K562 (cell line): ENCODE results near the gene STK33. TPM values are rescaled to one million over a fixed set of nuclear protein-coding genes. Genes with fewer than 3 reads are reported as not detected.

ENCODE experiments used
- ATAC-seq: fragments of 200-7000 bp; cut with Tn5 transposase; 3 replicates; pipeline ENCODE4 v1.9.1; 2020; ENCODE audit warnings: moderate library complexity
- BruUV-seq: library from RNA; stranded (reverse); fragments of 400-500 nt; replicated peaks from 2 replicates; lab custom pipeline; 2021; lab: Mats Ljungman, UMichigan
- CTCF ChIA-PET: fragments of 300-600 bp; formaldehyde crosslinking; extraction: SDS; loops from one replicate; lab custom pipeline; 2021; ENCODE audit warnings: low intra/inter-chr PET ratio; lab: Yijun Ruan, JAX
- POLR2A ChIA-PET: fragments of 300-600, 350-650 bp; sonication (Branson Sonifier 250); formaldehyde crosslinking; extraction: SDS; loops from one replicate; lab custom pipeline; 2021; ENCODE audit warnings: antibody characterized with exemption, inconsistent platforms; lab: Yijun Ruan, JAX
- DNase-seq, 4 experiments: peaks; one replicate each; pipeline versions ENCODE4 v3.0.0 to v3.0.0-alpha.2; 2011 to 2018; ENCODE audit warnings: low spot score in 3 of 4, mixed read lengths in 3 of 4; ENCODE audit errors: extremely low read depth in 1 of 4
- FAIRE-seq: peaks from 2 replicates; lab custom pipeline; 2011; peaks lifted over from hg19 to GRCh38; lab: Jason Lieb, UNC
- H2AFZ ChIP-seq: 2 replicates; pipeline ENCODE4 v1.6.0; 2011; ENCODE audit warnings: low read depth, low read length, control low read depth, inconsistent platforms
- H3K27ac ChIP-seq: fragments of 200-600 bp; 3 replicates; pipeline ENCODE4 v1.8.0; 2011; ENCODE audit warnings: low read depth, mild to moderate bottlenecking, control low read depth, inconsistent platforms, low read length, moderate library complexity, mixed read lengths; ENCODE audit errors: extremely low read depth
- H3K27me3 ChIP-seq, 2 experiments: fragments of 300-600 bp in 1 of 2; 2 replicates in 1 of 2; 3 replicates in 1 of 2; pipeline versions ENCODE4 v1.6.0 to v1.8.0; 2011; ENCODE audit warnings: inconsistent platforms in 2 of 2, low read length in 2 of 2, mild to moderate bottlenecking in 1 of 2, mixed read lengths in 1 of 2, moderate library complexity in 1 of 2; ENCODE audit not compliant: control insufficient read depth in 2 of 2, insufficient read depth in 2 of 2
- H3K36me3 ChIP-seq: fragments of 300-600 bp; 3 replicates; pipeline ENCODE4 v1.8.0; 2011; ENCODE audit warnings: mild to moderate bottlenecking, low read length, inconsistent platforms; ENCODE audit not compliant: control insufficient read depth, insufficient read depth
- H3K4me1 ChIP-seq, 2 experiments: fragments of 200-600 bp in 1 of 2; replicated peaks in 1 of 2; 2 replicates in 1 of 2; 3 replicates in 1 of 2; pipeline versions ENCODE4 v1.5.1 to v1.8.0; 2011; ENCODE audit warnings: inconsistent platforms in 2 of 2, low read length in 2 of 2, mild to moderate bottlenecking in 1 of 2, mixed read lengths in 1 of 2, moderate library complexity in 1 of 2; ENCODE audit not compliant: control insufficient read depth in 2 of 2, insufficient read depth in 2 of 2
- H3K4me2 ChIP-seq: 2 replicates; pipeline ENCODE4 v1.6.1; 2011; ENCODE audit warnings: low read length, control low read depth, inconsistent platforms, mixed read lengths; ENCODE audit not compliant: insufficient read depth
- H3K4me3 ChIP-seq: fragments of 200-600 bp; sonication (generic), shearing (Covaris generic); 2 replicates; pipeline ENCODE4 v1.5.1; 2016; ENCODE audit warnings: control low read depth, inconsistent platforms
- H3K79me2 ChIP-seq: fragments of 200-600 bp; 3 replicates; pipeline ENCODE4 v1.8.0; 2011; ENCODE audit warnings: low read length, inconsistent platforms; ENCODE audit not compliant: control insufficient read depth, insufficient read depth
- H3K9ac ChIP-seq, 2 experiments: 2 replicates each; pipeline versions ENCODE4 v1.6.0 to v1.6.1; 2011; ENCODE audit warnings: low read depth in 2 of 2, low read length in 2 of 2, control low read depth in 1 of 2, inconsistent platforms in 1 of 2, mild to moderate bottlenecking in 1 of 2, mixed read lengths in 1 of 2; ENCODE audit not compliant: insufficient read depth in 1 of 2
- H3K9me1 ChIP-seq: one replicate; pipeline ENCODE4 v1.6.0; 2011; ENCODE audit warnings: inconsistent platforms, mild to moderate bottlenecking, low read length, moderate library complexity; ENCODE audit not compliant: control insufficient read depth, insufficient read depth
- H3K9me3 ChIP-seq: replicated peaks from 2 replicates; pipeline ENCODE4 v1.5.1; 2011; ENCODE audit warnings: low read depth, low read length, inconsistent platforms; ENCODE audit not compliant: control insufficient read depth, insufficient read depth
- H4K20me1 ChIP-seq: replicated peaks from 2 replicates; pipeline ENCODE4 v1.6.1; 2011; ENCODE audit warnings: low read length, inconsistent platforms, mixed read lengths; ENCODE audit not compliant: control insufficient read depth, insufficient read depth
- DNMT1 ChIP-seq: fragments of 450-650 bp; IDR thresholded peaks from 2 replicates; pipeline ENCODE4 v1.6.1; 2016; ENCODE audit warnings: antibody characterized with exemption, mild to moderate bottlenecking
- RAD21 ChIP-seq, 2 experiments: fragments of 250-450 bp in 1 of 2; fragments of 450-650 bp in 1 of 2; sonication (Bioruptor Pico) in 1 of 2; formaldehyde crosslinking in 1 of 2; IDR thresholded peaks in 1 of 2; conservative IDR thresholded peaks in 1 of 2; 2 replicates each; pipeline versions ENCODE4 v1.4.0 to v1.8.0; 2020 to 2022; ENCODE audit warnings: mild to moderate bottlenecking in 2 of 2, moderate library complexity in 1 of 2
- SMC3 ChIP-seq: conservative IDR thresholded peaks from 2 replicates; pipeline ENCODE4 v1.6.1; 2011; ENCODE audit warnings: low read depth, low read length, improper control_type of control experiment; ENCODE audit not compliant: insufficient read depth
- WGBS: fragments of 100-300 bp; shearing (Covaris generic); methylation state at CpG from one replicate; pipeline ENCODE4 v1.1.6; 2016; ENCODE audit warnings: low coverage, mixed read lengths; ENCODE audit not compliant: insufficient coverage; ENCODE audit errors: missing lambda C conversion rate; 5-methylcytosine and 5-hydroxymethylcytosine counted together
- in situ Hi-C: fragments of 300-500 bp; cut with MboI; formaldehyde crosslinking; loops from 4 replicates; pipeline ENCODE4 v1.15.0; 2018; ENCODE audit warnings: inconsistent platforms, mixed read lengths
- intact Hi-C: fragments of 100-400 bp; cut with micrococcal nuclease; formaldehyde crosslinking; loops from 2 replicates; pipeline ENCODE4 v1.14.2; 2022
- polyA plus RNA-seq, 8 experiments: library from polyadenylated mRNA; depleted of rRNA in 4 of 8; stranded (reverse) in 5 of 8; unstranded in 3 of 8; fragments of >200 nt; fragmentation: Nextera tagmentation in 2 of 8; fragmentation: Illumina TruSeq in 1 of 8; extraction: Ambion mirVana in 2 of 8; extraction: Trizol in 1 of 8; gene quantifications; 2 replicates each; pipeline versions ENCODE4 v1.2.1 to v1.2.3, GENCODE V29; 2011 to 2014; ENCODE audit warnings: inconsistent platforms in 1 of 8, missing spikeins in 1 of 8
- total RNA-seq, 7 experiments: library from RNA; depleted of rRNA in 6 of 7; stranded (reverse); fragments of >200 nt in 6 of 7; fragmentation: Illumina TruSeq in 2 of 7; extraction: Trizol in 2 of 7; gene quantifications; 2 replicates each; pipeline versions ENCODE4 v1.2.1 to v1.2.3, GENCODE V29; 2011 to 2021; ENCODE audit warnings: low replicate concordance in 1 of 7
- TF ChIP-seq, protein P1 (sequence below), 2 experiments: fragments of 450-650 bp; formaldehyde crosslinking in 1 of 2; IDR thresholded peaks; 2 replicates each; pipeline versions ENCODE4 v1.4.0 to v1.6.1; 2014 to 2020; ENCODE audit warnings: mild to moderate bottlenecking in 2 of 2, borderline replicate concordance in 1 of 2, low read depth in 1 of 2
- TF ChIP-seq, protein P2 (sequence below), 3 experiments: IDR thresholded peaks in 2 of 3; conservative IDR thresholded peaks in 1 of 3; 2 replicates each; pipeline ENCODE4 v1.5.1; 2011 to 2012; ENCODE audit warnings: low read length in 3 of 3, mild to moderate bottlenecking in 3 of 3, control low read depth in 2 of 3, improper control_type of control experiment in 1 of 3, inconsistent platforms in 1 of 3, low read depth in 1 of 3, mixed read lengths in 1 of 3, moderate library complexity in 1 of 3; ENCODE audit not compliant: insufficient read depth in 2 of 3
- TF ChIP-seq, protein P3 (sequence below): fragments of 450-650 bp; formaldehyde crosslinking; IDR thresholded peaks from 2 replicates; pipeline ENCODE4 v1.4.0; 2020; ENCODE audit warnings: mild to moderate bottlenecking, moderate library complexity

Gene STK33
- total and polyA plus RNA-seq, 9 of the 15 experiments (the other 6 are each of a cell fraction or from before 2014, with no cell fraction given), result not detected

DNA sequence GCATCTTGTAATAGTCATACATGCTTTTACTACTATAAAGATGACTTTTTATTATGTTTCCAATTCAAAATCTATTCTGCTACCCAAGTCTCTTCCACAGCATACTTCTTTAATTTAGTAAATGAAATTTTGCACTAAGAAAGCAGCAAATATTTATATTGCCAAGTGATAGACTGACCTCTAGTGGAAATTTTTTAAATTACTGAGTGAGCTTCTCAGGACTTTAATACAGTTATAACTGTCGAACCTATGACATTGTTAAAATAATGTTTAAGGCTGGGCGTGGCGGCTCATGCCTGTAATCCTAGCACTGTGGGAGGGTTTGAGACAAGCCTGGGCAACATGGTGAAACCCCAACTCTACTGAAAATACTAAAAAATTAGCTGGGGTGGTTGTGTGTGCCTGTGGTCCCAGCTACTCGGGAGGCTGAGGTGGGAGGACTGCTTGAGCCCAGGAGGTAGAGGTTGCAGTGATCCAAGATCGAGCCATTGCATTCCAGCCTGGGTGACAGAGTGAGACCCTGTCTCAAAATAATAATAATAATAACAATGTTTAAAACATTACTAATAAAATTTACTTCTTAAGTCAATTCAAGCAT is 27.3 kb downstream of the STK33 start:
- Histone ChIP-seq H3K27ac (no peak overlapping the region), H3K9me1 (no peaks in the 10 kb centered on the region), H3K36me3 (no peaks in the 10 kb centered on the region), H3K9ac (no peak overlapping the region), H3K4me2 (no peak overlapping the region), H3K79me2 (no peaks in the 10 kb centered on the region), H3K27me3 (no peaks in the 10 kb centered on the region; a peak in 1 of 5 replicates), H3K4me3 (no peak overlapping the region), H3K9me3 (no peaks in the 10 kb centered on the region), H4K20me1 (0 out of 2 replicates have a peak, but pooled peaks cover 3% of the 10 kb centered on the region), H2AFZ (no peak overlapping the region), H3K4me1 (no peaks in the 10 kb centered on the region)
- no peak for TF ChIP-seq DNMT1
- peak; percentile 75 to 84 for TF ChIP-seq RAD21 (CRISPR knock-in tag; conservative IDR thresholded peaks at IDR 0.05 in 1 of 2, IDR thresholded peaks at IDR 0.05 in 1 of 2)
- TF ChIP-seq, protein P1, sequence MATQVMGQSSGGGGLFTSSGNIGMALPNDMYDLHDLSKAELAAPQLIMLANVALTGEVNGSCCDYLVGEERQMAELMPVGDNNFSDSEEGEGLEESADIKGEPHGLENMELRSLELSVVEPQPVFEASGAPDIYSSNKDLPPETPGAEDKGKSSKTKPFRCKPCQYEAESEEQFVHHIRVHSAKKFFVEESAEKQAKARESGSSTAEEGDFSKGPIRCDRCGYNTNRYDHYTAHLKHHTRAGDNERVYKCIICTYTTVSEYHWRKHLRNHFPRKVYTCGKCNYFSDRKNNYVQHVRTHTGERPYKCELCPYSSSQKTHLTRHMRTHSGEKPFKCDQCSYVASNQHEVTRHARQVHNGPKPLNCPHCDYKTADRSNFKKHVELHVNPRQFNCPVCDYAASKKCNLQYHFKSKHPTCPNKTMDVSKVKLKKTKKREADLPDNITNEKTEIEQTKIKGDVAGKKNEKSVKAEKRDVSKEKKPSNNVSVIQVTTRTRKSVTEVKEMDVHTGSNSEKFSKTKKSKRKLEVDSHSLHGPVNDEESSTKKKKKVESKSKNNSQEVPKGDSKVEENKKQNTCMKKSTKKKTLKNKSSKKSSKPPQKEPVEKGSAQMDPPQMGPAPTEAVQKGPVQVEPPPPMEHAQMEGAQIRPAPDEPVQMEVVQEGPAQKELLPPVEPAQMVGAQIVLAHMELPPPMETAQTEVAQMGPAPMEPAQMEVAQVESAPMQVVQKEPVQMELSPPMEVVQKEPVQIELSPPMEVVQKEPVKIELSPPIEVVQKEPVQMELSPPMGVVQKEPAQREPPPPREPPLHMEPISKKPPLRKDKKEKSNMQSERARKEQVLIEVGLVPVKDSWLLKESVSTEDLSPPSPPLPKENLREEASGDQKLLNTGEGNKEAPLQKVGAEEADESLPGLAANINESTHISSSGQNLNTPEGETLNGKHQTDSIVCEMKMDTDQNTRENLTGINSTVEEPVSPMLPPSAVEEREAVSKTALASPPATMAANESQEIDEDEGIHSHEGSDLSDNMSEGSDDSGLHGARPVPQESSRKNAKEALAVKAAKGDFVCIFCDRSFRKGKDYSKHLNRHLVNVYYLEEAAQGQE (IDR thresholded peaks at IDR 0.05; ENCODE audit: borderline replicate concordance), result peak; percentile 58; the same call in 1 of the 2 replicates
- TF ChIP-seq, protein P1 (CRISPR knock-in tag; IDR thresholded peaks at IDR 0.05; ENCODE audit: low read depth), result no peak
- TF ChIP-seq, protein P2, sequence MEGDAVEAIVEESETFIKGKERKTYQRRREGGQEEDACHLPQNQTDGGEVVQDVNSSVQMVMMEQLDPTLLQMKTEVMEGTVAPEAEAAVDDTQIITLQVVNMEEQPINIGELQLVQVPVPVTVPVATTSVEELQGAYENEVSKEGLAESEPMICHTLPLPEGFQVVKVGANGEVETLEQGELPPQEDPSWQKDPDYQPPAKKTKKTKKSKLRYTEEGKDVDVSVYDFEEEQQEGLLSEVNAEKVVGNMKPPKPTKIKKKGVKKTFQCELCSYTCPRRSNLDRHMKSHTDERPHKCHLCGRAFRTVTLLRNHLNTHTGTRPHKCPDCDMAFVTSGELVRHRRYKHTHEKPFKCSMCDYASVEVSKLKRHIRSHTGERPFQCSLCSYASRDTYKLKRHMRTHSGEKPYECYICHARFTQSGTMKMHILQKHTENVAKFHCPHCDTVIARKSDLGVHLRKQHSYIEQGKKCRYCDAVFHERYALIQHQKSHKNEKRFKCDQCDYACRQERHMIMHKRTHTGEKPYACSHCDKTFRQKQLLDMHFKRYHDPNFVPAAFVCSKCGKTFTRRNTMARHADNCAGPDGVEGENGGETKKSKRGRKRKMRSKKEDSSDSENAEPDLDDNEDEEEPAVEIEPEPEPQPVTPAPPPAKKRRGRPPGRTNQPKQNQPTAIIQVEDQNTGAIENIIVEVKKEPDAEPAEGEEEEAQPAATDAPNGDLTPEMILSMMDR (IDR thresholded peaks at IDR 0.05 in 2 of 3, conservative IDR thresholded peaks at IDR 0.05 in 1 of 3; ENCODE audit: insufficient read depth in 2 of 3, low read depth in 1 of 3, low read length in 3 of 3), result peak; percentile 28 to 82 (median 47); a peak in 4 of 6 replicates
- TF ChIP-seq, protein P3, sequence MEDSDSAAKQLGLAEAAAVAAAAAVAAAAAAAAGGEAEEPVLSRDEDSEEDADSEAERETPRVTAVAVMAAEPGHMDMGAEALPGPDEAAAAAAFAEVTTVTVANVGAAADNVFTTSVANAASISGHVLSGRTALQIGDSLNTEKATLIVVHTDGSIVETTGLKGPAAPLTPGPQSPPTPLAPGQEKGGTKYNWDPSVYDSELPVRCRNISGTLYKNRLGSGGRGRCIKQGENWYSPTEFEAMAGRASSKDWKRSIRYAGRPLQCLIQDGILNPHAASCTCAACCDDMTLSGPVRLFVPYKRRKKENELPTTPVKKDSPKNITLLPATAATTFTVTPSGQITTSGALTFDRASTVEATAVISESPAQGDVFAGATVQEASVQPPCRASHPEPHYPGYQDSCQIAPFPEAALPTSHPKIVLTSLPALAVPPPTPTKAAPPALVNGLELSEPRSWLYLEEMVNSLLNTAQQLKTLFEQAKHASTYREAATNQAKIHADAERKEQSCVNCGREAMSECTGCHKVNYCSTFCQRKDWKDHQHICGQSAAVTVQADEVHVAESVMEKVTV (CRISPR knock-in tag), result peak; percentile 72
- 0 out of 2 replicates have a peak, but pooled peaks have one; percentile 29 for TF ChIP-seq SMC3
- FAIRE-seq (no peak), ATAC-seq (peak; percentile 84), DNase-seq (peak; percentile 6 to 41 (median 11))
- 0% methylated on average over 5 of the region's 5 CpGs for WGBS
- ChIA-PET CTCF (interaction anchor here (0.7 to 1.9 kb wide), 3 partner anchors 228 to 374 kb away, joined by 4 to 10 read pairs (median 9); no protein-coding TSS in a partner anchor), POLR2A (interaction anchor here (0.8 to 1.4 kb wide), 2 partner anchors 22 to 329 kb away, joined by 3 read pairs; no protein-coding TSS in a partner anchor)
- no TSS peak for BruUV-seq
- intact Hi-C loops (loop anchor here (1.0 to 10.0 kb wide), 3 partner anchors 228 to 372 kb away; no protein-coding TSS in a partner anchor), in situ Hi-C loops (loop anchor here (10.0 kb wide), 1 partner anchor 342 kb away; no protein-coding TSS in a partner anchor)
